IMR-90 (cell line): ENCODE results near the gene LINGO4. TPM values are rescaled to one million over a fixed set of nuclear protein-coding genes. Genes with fewer than 3 reads are reported as not detected.

Experiments used
- ATAC-seq: fragments of 200-7000 bp; cut with Tn5 transposase; 2 replicates; pipeline ENCODE4 v1.9.1; 2020; ENCODE audit warnings: low read depth, mild to moderate bottlenecking, moderate library complexity
- BruUV-seq: library from RNA; stranded (reverse); fragments of 400-500 nt; replicated peaks from 2 replicates; lab custom pipeline; 2021; lab: Mats Ljungman, UMichigan
- CTCF ChIA-PET: fragments of 300-600 bp; formaldehyde crosslinking; extraction: SDS; loops from one replicate; lab custom pipeline; 2021; ENCODE audit warnings: antibody characterized with exemption; lab: Yijun Ruan, JAX
- POLR2A ChIA-PET: fragments of 300-600 bp; sonication (Branson Sonifier 250); formaldehyde crosslinking; loops from one replicate; lab custom pipeline; 2022; ENCODE audit warnings: antibody characterized with exemption; ENCODE audit not compliant: unreplicated experiment; lab: Charles Lee
- DNase-seq: peaks from one replicate; pipeline ENCODE4 v3.0.0; 2013
- H2AFZ ChIP-seq: replicated peaks from 2 replicates; pipeline ENCODE3; 2013; ENCODE audit warnings: low read length, mild to moderate bottlenecking; ENCODE audit not compliant: poor library complexity
- H2AK5ac ChIP-seq: 2 replicates; pipeline ENCODE4 v1.6.1; 2013; ENCODE audit warnings: low read depth, low read length, inconsistent platforms
- H2AK9ac ChIP-seq: replicated peaks from 2 replicates; pipeline ENCODE3; 2013; ENCODE audit warnings: mild to moderate bottlenecking, low read depth, low read length, moderate library complexity; ENCODE audit not compliant: poor library complexity
- H2BK120ac ChIP-seq: 2 replicates; pipeline ENCODE4 v1.6.1; 2013; ENCODE audit warnings: low read depth, low read length, inconsistent platforms
- H2BK15ac ChIP-seq: 3 replicates; pipeline ENCODE4 v1.6.1; 2013; ENCODE audit warnings: low read depth, low read length, inconsistent platforms
- H2BK20ac ChIP-seq: 2 replicates; pipeline ENCODE4 v1.6.1; 2013; ENCODE audit warnings: low read depth, mild to moderate bottlenecking, inconsistent platforms, low read length, moderate library complexity
- H2BK5ac ChIP-seq: 2 replicates; pipeline ENCODE4 v1.6.1; 2013; ENCODE audit warnings: mild to moderate bottlenecking, low read depth, low read length, inconsistent platforms; ENCODE audit not compliant: poor library complexity, severe bottlenecking
- H3K14ac ChIP-seq: replicated peaks from 2 replicates; pipeline ENCODE4 v1.6.1; 2013; ENCODE audit warnings: low read depth, low read length, inconsistent platforms
- H3K18ac ChIP-seq: 2 replicates; pipeline ENCODE4 v1.6.1; 2013; ENCODE audit warnings: low read depth, low read length, control low read depth
- H3K23ac ChIP-seq: 2 replicates; pipeline ENCODE4 v1.6.1; 2013; ENCODE audit warnings: low read depth, low read length, inconsistent platforms
- H3K27ac ChIP-seq: 2 replicates; pipeline ENCODE4 v1.5.1; 2013; ENCODE audit warnings: mild to moderate bottlenecking, control low read depth, low read length; ENCODE audit not compliant: insufficient read depth
- H3K27me3 ChIP-seq: 2 replicates; pipeline ENCODE4 v1.6.1; 2013; ENCODE audit warnings: low read length; ENCODE audit not compliant: control insufficient read depth, insufficient read depth
- H3K36me3 ChIP-seq: 2 replicates; pipeline ENCODE4 v1.6.1; 2013; ENCODE audit warnings: low read length, mixed read lengths; ENCODE audit not compliant: control insufficient read depth, insufficient read depth
- H3K4ac ChIP-seq: 2 replicates; pipeline ENCODE4 v1.6.1; 2013; ENCODE audit warnings: low read depth, low read length, inconsistent platforms
- H3K4me1 ChIP-seq: 2 replicates; pipeline ENCODE4 v1.6.1; 2013; ENCODE audit warnings: low read length, mixed read lengths; ENCODE audit not compliant: control insufficient read depth, insufficient read depth
- H3K4me2 ChIP-seq: 2 replicates; pipeline ENCODE4 v1.6.1; 2013; ENCODE audit warnings: low read depth, mild to moderate bottlenecking, control low read depth, low read length, moderate library complexity
- H3K4me3 ChIP-seq: 2 replicates; pipeline ENCODE4 v1.5.1; 2013; ENCODE audit warnings: low read depth, mild to moderate bottlenecking, control low read depth, low read length, moderate library complexity; ENCODE audit not compliant: insufficient read depth
- H3K56ac ChIP-seq: 2 replicates; pipeline ENCODE4 v1.6.1; 2013; ENCODE audit warnings: low read length, inconsistent platforms; ENCODE audit not compliant: insufficient read depth; ENCODE audit errors: extremely low read depth
- H3K79me1 ChIP-seq, 2 experiments: 2 replicates each; pipeline ENCODE4 v1.6.1; 2013; ENCODE audit warnings: low read length in 2 of 2, inconsistent platforms in 1 of 2, low read depth in 1 of 2
- H3K9ac ChIP-seq: 2 replicates; pipeline ENCODE4 v1.6.1; 2013; ENCODE audit warnings: low read depth, low read length, control low read depth
- H3K9me1 ChIP-seq: 2 replicates; pipeline ENCODE4 v1.6.1; 2013; ENCODE audit warnings: low read length, inconsistent platforms; ENCODE audit not compliant: insufficient read depth
- H3K9me3 ChIP-seq: 2 replicates; pipeline ENCODE4 v1.6.1; 2013; ENCODE audit warnings: low read length; ENCODE audit not compliant: control insufficient read depth, insufficient read depth
- H4K20me1 ChIP-seq: 2 replicates; pipeline ENCODE4 v1.6.1; 2013; ENCODE audit warnings: low read length, inconsistent platforms; ENCODE audit not compliant: insufficient read depth
- H4K5ac ChIP-seq: 2 replicates; pipeline ENCODE4 v1.6.1; 2013; ENCODE audit warnings: mild to moderate bottlenecking, low read depth, low read length, control low read depth
- H4K8ac ChIP-seq, 2 experiments: 2 replicates each; pipeline ENCODE4 v1.6.1; 2013; ENCODE audit warnings: low read depth in 2 of 2, low read length in 2 of 2, control low read depth in 1 of 2, inconsistent platforms in 1 of 2
- H4K91ac ChIP-seq: 2 replicates; pipeline ENCODE4 v1.6.1; 2013; ENCODE audit warnings: low read depth, low read length, inconsistent platforms; ENCODE audit not compliant: insufficient read depth
- CEBPB ChIP-seq: IDR thresholded peaks from 2 replicates; pipeline ENCODE4 v1.6.1; 2012; ENCODE audit warnings: low read depth, low read length, improper control_type of control experiment
- FOS ChIP-seq: fragments of 150-350 bp; IDR thresholded peaks from 2 replicates; pipeline ENCODE4 v1.6.1; 2016; ENCODE audit warnings: low read depth, low read length
- MAFK ChIP-seq: IDR thresholded peaks from 2 replicates; pipeline ENCODE4 v1.6.1; 2012; ENCODE audit warnings: low read depth, low read length, improper control_type of control experiment
- MAZ ChIP-seq: IDR thresholded peaks from 2 replicates; pipeline ENCODE4 v1.6.1; 2012; ENCODE audit warnings: low read depth, mild to moderate bottlenecking, low read length, improper control_type of control experiment, moderate library complexity, borderline replicate concordance
- MXI1 ChIP-seq: IDR thresholded peaks from 2 replicates; pipeline ENCODE4 v1.6.1; 2012; ENCODE audit warnings: low read depth, mild to moderate bottlenecking, low read length, moderate library complexity, borderline replicate concordance
- NFE2L2 ChIP-seq: fragments of 150-350 bp; IDR thresholded peaks from 2 replicates; pipeline ENCODE4 v1.6.1; 2016; ENCODE audit warnings: low read depth, mild to moderate bottlenecking, low read length
- RFX5 ChIP-seq: IDR thresholded peaks from 2 replicates; pipeline ENCODE4 v1.8.0; 2012; ENCODE audit warnings: low read depth, mild to moderate bottlenecking, low read length, moderate library complexity
- SMC3 ChIP-seq: fragments of 150-350 bp; IDR thresholded peaks from 2 replicates; pipeline ENCODE4 v1.6.1; 2016; ENCODE audit warnings: low read depth, mild to moderate bottlenecking, antibody characterized with exemption, low read length, moderate library complexity
- WGBS, 2 experiments: methylation state at CpG; one replicate each; pipeline versions ENCODE4 v1.1.5 to v1.1.7; 2013; ENCODE audit warnings: missing lambda C conversion rate in 2 of 2; ENCODE audit not compliant: insufficient read length in 1 of 2; ENCODE audit errors: extremely low coverage in 2 of 2; 5-methylcytosine and 5-hydroxymethylcytosine counted together
- dilution Hi-C: fragments of 300-500 bp; cut with HindIII; formaldehyde crosslinking; loops from one replicate; pipeline ENCODE4 v1.14.3; 2018; ENCODE audit warnings: low sequenced_read_pairs; ENCODE audit not compliant: unreplicated experiment
- in situ Hi-C: fragments of 300-500 bp; cut with MboI; formaldehyde crosslinking; loops from 3 replicates; pipeline ENCODE4 v1.14.3; 2019; ENCODE audit warnings: low sequenced_read_pairs, inconsistent platforms, mixed read lengths
- intact Hi-C: fragments of 100-400 bp; cut with micrococcal nuclease; formaldehyde crosslinking; loops from 2 replicates; pipeline ENCODE4 v1.10.0; 2022
- polyA plus RNA-seq, 3 experiments: library from polyadenylated mRNA; depleted of rRNA; stranded (reverse); fragments of >200 nt; gene quantifications; 2 replicates each; pipeline ENCODE4 v1.2.3, GENCODE V29; 2012; ENCODE audit warnings: low replicate concordance in 1 of 3
- total RNA-seq: library from RNA; depleted of rRNA; stranded (reverse); fragments of >200 nt; gene quantifications from 2 replicates; pipeline ENCODE4 v1.2.3, GENCODE V29; 2012
- TF ChIP-seq, protein P1 (sequence below): fragments of 150-350 bp; IDR thresholded peaks from 2 replicates; pipeline ENCODE4 v1.6.1; 2016; ENCODE audit warnings: low read depth, mild to moderate bottlenecking, low read length, moderate library complexity, borderline replicate concordance
- TF ChIP-seq, protein P2 (sequence below): conservative IDR thresholded peaks from 2 replicates; pipeline ENCODE4 v1.5.1; 2012; ENCODE audit warnings: mild to moderate bottlenecking, low read depth, low read length, improper control_type of control experiment
- TF ChIP-seq, protein P3 (sequence below): fragments of 150-350 bp; IDR thresholded peaks from 2 replicates; pipeline ENCODE4 v1.6.1; 2017; ENCODE audit warnings: mild to moderate bottlenecking, antibody characterized with exemption, low read length, low read depth

LINGO4 gene
- total and polyA plus RNA-seq, 2 of the 4 experiments (the other 2 are of a cell fraction), result not detected

- H2AFZ ChIP-seq, result peak overlapping the region; percentile 96
- intact Hi-C loops, result no loop called here
- ChIA-PET CTCF (interaction anchor here (0.6 kb wide), 1 partner anchor 136 kb away, joined by 5 read pairs; no protein-coding TSS in a partner anchor), POLR2A (no interaction called here)
- H2AK5ac ChIP-seq, result no peak overlapping the region
- no peak overlapping the region for H2AK9ac ChIP-seq
- no peak overlapping the region for H2BK5ac ChIP-seq
- no peak overlapping the region for H2BK20ac ChIP-seq
- no peak overlapping the region for H3K18ac ChIP-seq
- no TSS peak for BruUV-seq
- peak overlapping the region; percentile 55 for H3K4me3 ChIP-seq
- WGBS, 2 experiments, result 3% methylated on average over 27 of the region's 52 CpGs; no CpG with 5 or more reads in 1 of the 2 experiments
- no peak overlapping the region for H3K4ac ChIP-seq
- TF ChIP-seq MXI1, result no peak
- no peak for TF ChIP-seq RFX5
- TF ChIP-seq NFE2L2, result no peak
- no peak for TF ChIP-seq SMC3
- no peak for TF ChIP-seq MAFK
- no peak for TF ChIP-seq MAZ
- no peak for TF ChIP-seq FOS
- TF ChIP-seq, protein P1, sequence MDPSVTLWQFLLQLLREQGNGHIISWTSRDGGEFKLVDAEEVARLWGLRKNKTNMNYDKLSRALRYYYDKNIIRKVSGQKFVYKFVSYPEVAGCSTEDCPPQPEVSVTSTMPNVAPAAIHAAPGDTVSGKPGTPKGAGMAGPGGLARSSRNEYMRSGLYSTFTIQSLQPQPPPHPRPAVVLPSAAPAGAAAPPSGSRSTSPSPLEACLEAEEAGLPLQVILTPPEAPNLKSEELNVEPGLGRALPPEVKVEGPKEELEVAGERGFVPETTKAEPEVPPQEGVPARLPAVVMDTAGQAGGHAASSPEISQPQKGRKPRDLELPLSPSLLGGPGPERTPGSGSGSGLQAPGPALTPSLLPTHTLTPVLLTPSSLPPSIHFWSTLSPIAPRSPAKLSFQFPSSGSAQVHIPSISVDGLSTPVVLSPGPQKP, result no peak
- no peak for TF ChIP-seq CEBPB
- TF ChIP-seq, protein P2, sequence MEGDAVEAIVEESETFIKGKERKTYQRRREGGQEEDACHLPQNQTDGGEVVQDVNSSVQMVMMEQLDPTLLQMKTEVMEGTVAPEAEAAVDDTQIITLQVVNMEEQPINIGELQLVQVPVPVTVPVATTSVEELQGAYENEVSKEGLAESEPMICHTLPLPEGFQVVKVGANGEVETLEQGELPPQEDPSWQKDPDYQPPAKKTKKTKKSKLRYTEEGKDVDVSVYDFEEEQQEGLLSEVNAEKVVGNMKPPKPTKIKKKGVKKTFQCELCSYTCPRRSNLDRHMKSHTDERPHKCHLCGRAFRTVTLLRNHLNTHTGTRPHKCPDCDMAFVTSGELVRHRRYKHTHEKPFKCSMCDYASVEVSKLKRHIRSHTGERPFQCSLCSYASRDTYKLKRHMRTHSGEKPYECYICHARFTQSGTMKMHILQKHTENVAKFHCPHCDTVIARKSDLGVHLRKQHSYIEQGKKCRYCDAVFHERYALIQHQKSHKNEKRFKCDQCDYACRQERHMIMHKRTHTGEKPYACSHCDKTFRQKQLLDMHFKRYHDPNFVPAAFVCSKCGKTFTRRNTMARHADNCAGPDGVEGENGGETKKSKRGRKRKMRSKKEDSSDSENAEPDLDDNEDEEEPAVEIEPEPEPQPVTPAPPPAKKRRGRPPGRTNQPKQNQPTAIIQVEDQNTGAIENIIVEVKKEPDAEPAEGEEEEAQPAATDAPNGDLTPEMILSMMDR, result no peak
- TF ChIP-seq, protein P3, sequence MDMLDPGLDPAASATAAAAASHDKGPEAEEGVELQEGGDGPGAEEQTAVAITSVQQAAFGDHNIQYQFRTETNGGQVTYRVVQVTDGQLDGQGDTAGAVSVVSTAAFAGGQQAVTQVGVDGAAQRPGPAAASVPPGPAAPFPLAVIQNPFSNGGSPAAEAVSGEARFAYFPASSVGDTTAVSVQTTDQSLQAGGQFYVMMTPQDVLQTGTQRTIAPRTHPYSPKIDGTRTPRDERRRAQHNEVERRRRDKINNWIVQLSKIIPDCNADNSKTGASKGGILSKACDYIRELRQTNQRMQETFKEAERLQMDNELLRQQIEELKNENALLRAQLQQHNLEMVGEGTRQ, result no peak
- H3K56ac ChIP-seq, result no peak overlapping the region
- no peak overlapping the region for H3K27ac ChIP-seq
- H4K8ac ChIP-seq, result peak overlapping the region in 1 of 2 experiments; percentile 35; a peak in 2 of 4 replicates
- dilution Hi-C loops, result loop anchor here (25.0 kb wide), 1 partner anchor 96 kb away; no protein-coding TSS in a partner anchor
- peaks cover 5% of the 10 kb centered on the region for H3K27me3 ChIP-seq
- H3K9me3 ChIP-seq, result no peaks in the 10 kb centered on the region
- no peak overlapping the region for H4K5ac ChIP-seq
- 0 out of 2 replicates have a peak overlapping the region, but pooled peaks have one; percentile 61 for H3K23ac ChIP-seq
- peak overlapping the region; percentile 48; the same call in 1 of the 2 replicates for H3K9ac ChIP-seq
- H2BK15ac ChIP-seq, result no peak overlapping the region
- in situ Hi-C loops, result no loop called here
- H3K36me3 ChIP-seq, result no peaks in the 10 kb centered on the region
- DNase-seq (no peak), ATAC-seq (no peak; the same call in none of the 2 replicates)
- H3K9me1 ChIP-seq, result no peaks in the 10 kb centered on the region
- H3K4me2 ChIP-seq, result peak overlapping the region; percentile 86
- no peak overlapping the region for H3K14ac ChIP-seq
- H4K91ac ChIP-seq, result no peak overlapping the region
- H3K4me1 ChIP-seq, result peaks cover 2% of the 10 kb centered on the region
- H3K79me1 ChIP-seq, result no peaks in the 10 kb centered on the region
- H2BK120ac ChIP-seq, result no peak overlapping the region
- no peaks in the 10 kb centered on the region for H4K20me1 ChIP-seq
These were observed 14.1 kb downstream of the LINGO4 start for GRCh38 chr1:151790940-151791651.
